ENCODE results near the gene ZNF621. TPM values are rescaled to one million over a fixed set of nuclear protein-coding genes. Genes with fewer than 3 reads are reported as not detected.

Gene ZNF621
- total RNA-seq, 2 donors from 2014 or later: 27.1 to 35.6 TPM

GRCh38 chr3:40580494-40581091 is 55.8 kb downstream of the ZNF621 start:
- Histone ChIP-seq H3K36me3 (no peaks in the 10 kb centered on the region), H3K27ac (no peak overlapping the region), H3K4me1 (ENCODE audit: control insufficient read depth in 1 of 2, low read depth in 2 of 2) (peaks cover 0 to 8% of the 10 kb centered on the region in 2 donors), H3K27me3 (replicated peaks; ENCODE audit: insufficient read depth) (no peaks in the 10 kb centered on the region), H3K4me3 (no peak overlapping the region), H3K9me3 (no peaks in the 10 kb centered on the region)
- ATAC-seq (ENCODE audit: insufficient number of reproducible peaks, low FRiP score, low read depth): no peak
- DNase-seq (ENCODE audit: low spot score): no peak
- TF ChIP-seq CTCF (IDR thresholded peaks at IDR 0.05): peak; percentile 93

GRCh38 chr3:40581166-40581565 is 56.4 kb downstream of the ZNF621 start:
- peaks cover 0 to 8% of the 10 kb centered on the region in 2 donors for H3K4me1 ChIP-seq (ENCODE audit: control insufficient read depth in 1 of 2, low read depth in 2 of 2)
- no peak for TF ChIP-seq CTCF (IDR thresholded peaks at IDR 0.05)

GRCh38 chr3:40582401-40583027 is 57.8 kb downstream of the ZNF621 start:
- H3K27ac ChIP-seq: no peak overlapping the region
- peaks cover 0 to 8% of the 10 kb centered on the region in 2 donors for H3K4me1 ChIP-seq (ENCODE audit: control insufficient read depth in 1 of 2, low read depth in 2 of 2)
- no peak for DNase-seq (ENCODE audit: low spot score)
- no peak overlapping the region for H3K4me3 ChIP-seq
- no peaks in the 10 kb centered on the region for H3K36me3 ChIP-seq
- no peak for ATAC-seq (ENCODE audit: insufficient number of reproducible peaks, low FRiP score, low read depth)
- TF ChIP-seq CTCF (IDR thresholded peaks at IDR 0.05): no peak
- H3K9me3 ChIP-seq: no peaks in the 10 kb centered on the region
- no peaks in the 10 kb centered on the region for H3K27me3 ChIP-seq (replicated peaks; ENCODE audit: insufficient read depth)

More at GRCh38 chr3:40581166-40581565, 56.4 kb downstream of the ZNF621 start:
- H3K27me3 ChIP-seq (replicated peaks; ENCODE audit: insufficient read depth): no peaks in the 10 kb centered on the region
- no peaks in the 10 kb centered on the region for H3K36me3 ChIP-seq
- no peak for ATAC-seq (ENCODE audit: insufficient number of reproducible peaks, low FRiP score, low read depth)
- DNase-seq (ENCODE audit: low spot score): no peak
- H3K27ac ChIP-seq: no peak overlapping the region
- no peaks in the 10 kb centered on the region for H3K9me3 ChIP-seq
- no peak overlapping the region for H3K4me3 ChIP-seq

- no peaks in the 10 kb centered on the region for H3K27me3 ChIP-seq (replicated peaks; ENCODE audit: insufficient read depth)
- no peak overlapping the region for H3K27ac ChIP-seq
- TF ChIP-seq CTCF (IDR thresholded peaks at IDR 0.05): no peak
- H3K4me1 ChIP-seq (ENCODE audit: control insufficient read depth in 1 of 2, low read depth in 2 of 2): peaks cover 0 to 8% of the 10 kb centered on the region in 2 donors
- no peak overlapping the region for H3K4me3 ChIP-seq
- no peaks in the 10 kb centered on the region for H3K36me3 ChIP-seq
- no peaks in the 10 kb centered on the region for H3K9me3 ChIP-seq
- DNase-seq (ENCODE audit: low spot score) (no peak), ATAC-seq (ENCODE audit: insufficient number of reproducible peaks, low FRiP score, low read depth) (no peak)
Observed at GRCh38 chr3:40583691-40584090, 58.9 kb downstream of the ZNF621 start.

- ATAC-seq (ENCODE audit: insufficient number of reproducible peaks, low FRiP score, low read depth) (no peak), DNase-seq (ENCODE audit: low spot score) (peak; percentile 19)
- H3K27ac ChIP-seq: no peak overlapping the region
Observed at GRCh38 chr3:40584625-40585189, 59.9 kb downstream of the ZNF621 start.

More at GRCh38 chr3:40584625-40585189, 59.9 kb downstream of the ZNF621 start:
- no peaks in the 10 kb centered on the region for H3K27me3 ChIP-seq (replicated peaks; ENCODE audit: insufficient read depth)
- H3K4me3 ChIP-seq: peak overlapping the region; percentile 47
- H3K9me3 ChIP-seq: no peaks in the 10 kb centered on the region
- peak; percentile 93 for TF ChIP-seq CTCF (IDR thresholded peaks at IDR 0.05)
- no peaks in the 10 kb centered on the region for H3K36me3 ChIP-seq
- H3K4me1 ChIP-seq (ENCODE audit: control insufficient read depth in 1 of 2, low read depth in 2 of 2): peaks cover 0 to 8% of the 10 kb centered on the region in 2 donors

All from thoracic aorta (tissue), 2 donors.